PFSK-1 (cell line): ENCODE measurements around the gene UBXN7.

Experiments used
- POLR2AphosphoS5 ChIP-seq: IDR thresholded peaks from 2 replicates; pipeline ENCODE4 v1.6.1; 2012; ENCODE audit warnings: low read depth, mild to moderate bottlenecking, control low read depth, low read length, moderate library complexity
- TAF1 ChIP-seq: IDR thresholded peaks from 2 replicates; pipeline ENCODE4 v1.6.1; 2012; ENCODE audit warnings: low read length, control low read depth, borderline replicate concordance; ENCODE audit not compliant: insufficient read depth

- TF ChIP-seq POLR2AphosphoS5 = no peak
- no peak for TF ChIP-seq TAF1
Measured at GRCh38 chr3:196339493-196340254, 92.6 kb downstream of the UBXN7 start.
